ENCODE measurements around the gene PPFIBP2. TPM values are rescaled to one million over a fixed set of nuclear protein-coding genes. Genes with fewer than 3 reads are reported as not detected.

PPFIBP2 gene
- total RNA-seq, 1 experiment from 2014 or later: 5.7 TPM

DNA sequence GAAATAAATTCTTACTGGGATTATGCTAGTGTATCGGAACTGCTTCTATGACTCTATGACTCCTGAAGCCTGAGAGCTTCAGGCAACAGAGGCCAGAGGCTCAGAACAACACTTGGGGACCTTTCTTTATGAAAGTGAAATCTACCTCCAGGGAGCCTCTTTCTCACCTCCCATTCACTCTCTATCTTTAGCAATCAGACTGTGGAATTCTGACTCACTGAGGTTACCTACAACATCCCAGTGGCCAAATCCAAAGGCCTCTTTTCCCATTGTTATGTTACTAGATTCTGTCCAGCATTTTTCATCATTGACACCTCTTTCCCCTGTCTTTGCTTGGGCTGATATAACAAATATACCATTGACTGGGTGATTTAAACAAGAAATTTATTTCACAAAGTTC is 173.6 kb downstream of the PPFIBP2 start:
- no peak overlapping the region for H3K4me2 ChIP-seq (ENCODE audit: low read length)
- no peak overlapping the region for H3K27ac ChIP-seq (ENCODE audit: low read depth, low read length)
- ChIA-PET CTCF (interaction anchor here (0.7 kb wide), 1 partner anchor 300 kb away, joined by 3 read pairs; the partner anchor contains the start of gene EIF3F), RAD21 (ENCODE audit: low non-redundant PET in 1 of 2, low total read pairs in 2 of 2, uncharacterized antibody in 2 of 2, unreplicated experiment in 2 of 2) (no interaction called here), POLR2A (no interaction called here)
- no peaks in the 10 kb centered on the region for H3K4me1 ChIP-seq (ENCODE audit: control insufficient read depth in 1 of 2, insufficient read depth in 2 of 2, low read length in 2 of 2)
- DNase-seq (ENCODE audit: low read depth, low spot score) (no peak), ATAC-seq (no peak)
- H3K27me3 ChIP-seq (ENCODE audit: insufficient read depth, low read length): peaks cover 87% of the 10 kb centered on the region
- no peak overlapping the region for H3K4me3 ChIP-seq (replicated peaks in 1 of 2; ENCODE audit: low read depth in 1 of 2, low read length in 2 of 2)
- H4K20me1 ChIP-seq (ENCODE audit: insufficient read depth): no peaks in the 10 kb centered on the region
- no peak overlapping the region for H3K9ac ChIP-seq (ENCODE audit: low read length)
- H3K79me2 ChIP-seq (ENCODE audit: insufficient read depth, low read length): no peaks in the 10 kb centered on the region
- no peaks in the 10 kb centered on the region for H3K9me3 ChIP-seq (ENCODE audit: control insufficient read depth in 1 of 2, insufficient read depth in 1 of 2, low read depth in 1 of 2, low read length in 2 of 2)
- no peak for TF ChIP-seq SP1 (IDR thresholded peaks at IDR 0.05; ENCODE audit: low read depth)
- TF ChIP-seq JUND (IDR thresholded peaks at IDR 0.05): no peak
- no peak for TF ChIP-seq TCF7L2 (IDR thresholded peaks at IDR 0.05; ENCODE audit: borderline replicate concordance, extremely low read depth, insufficient read depth, insufficient read length)
- TF ChIP-seq EZH2phosphoT487 (IDR thresholded peaks at IDR 0.05; ENCODE audit: borderline replicate concordance): no peak
- TF ChIP-seq, protein P1, sequence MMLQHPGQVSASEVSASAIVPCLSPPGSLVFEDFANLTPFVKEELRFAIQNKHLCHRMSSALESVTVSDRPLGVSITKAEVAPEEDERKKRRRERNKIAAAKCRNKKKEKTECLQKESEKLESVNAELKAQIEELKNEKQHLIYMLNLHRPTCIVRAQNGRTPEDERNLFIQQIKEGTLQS (IDR thresholded peaks at IDR 0.05): no peak
- no peak for TF ChIP-seq POLR2A (IDR thresholded peaks at IDR 0.05; ENCODE audit: borderline replicate concordance, extremely low read depth, insufficient read depth, insufficient read length)
- no peak for TF ChIP-seq ZBTB33 (IDR thresholded peaks at IDR 0.05; ENCODE audit: extremely low read depth, insufficient replicate concordance, low read length)
- TF ChIP-seq CTCF (IDR thresholded peaks at IDR 0.05 in 2 of 3, conservative IDR thresholded peaks at IDR 0.05 in 1 of 3; ENCODE audit: borderline replicate concordance in 1 of 3, insufficient read depth in 1 of 3, low read depth in 2 of 3, low read length in 2 of 3): no peak
- no peak for TF ChIP-seq SRF (IDR thresholded peaks at IDR 0.05; ENCODE audit: low read depth)
- TF ChIP-seq CEBPB (IDR thresholded peaks at IDR 0.05; ENCODE audit: low read depth): no peak
- TF ChIP-seq ELF1 (IDR thresholded peaks at IDR 0.05; ENCODE audit: borderline replicate concordance, low read depth): no peak
- TF ChIP-seq CBX3 (IDR thresholded peaks at IDR 0.05; ENCODE audit: low read depth): no peak
- TF ChIP-seq ZNF274 (IDR thresholded peaks at IDR 0.05; ENCODE audit: low read depth, low read length): no peak
- no peak for TF ChIP-seq FOSL1 (IDR thresholded peaks at IDR 0.05; ENCODE audit: low read depth)
- TF ChIP-seq, protein P2, sequence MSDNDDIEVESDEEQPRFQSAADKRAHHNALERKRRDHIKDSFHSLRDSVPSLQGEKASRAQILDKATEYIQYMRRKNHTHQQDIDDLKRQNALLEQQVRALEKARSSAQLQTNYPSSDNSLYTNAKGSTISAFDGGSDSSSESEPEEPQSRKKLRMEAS (IDR thresholded peaks at IDR 0.05): no peak
- no peak for TF ChIP-seq ZFX (IDR thresholded peaks at IDR 0.05)
- H2AFZ ChIP-seq (ENCODE audit: low read depth, low read length, poor library complexity, severe bottlenecking): no peak overlapping the region
- intact Hi-C loops (cut with micrococcal nuclease): no loop called here
- H3K9me2 ChIP-seq (ENCODE audit: insufficient read depth): no peaks in the 10 kb centered on the region
- BruUV-seq (replicated peaks): no TSS peak
- H3K36me3 ChIP-seq (ENCODE audit: control insufficient read depth in 1 of 2, insufficient read depth in 2 of 2, low read length in 2 of 2): no peaks in the 10 kb centered on the region

All from HCT116 (cell line).